Epithelial cell of prostate (primary cell): ENCODE data around the gene PPWD1.
A peak's percentile ranks its signal among the peaks of the same experiment; 100 is the strongest.
"Not testable (repeated sequence)": the region's sequence is repeated elsewhere in the genome, so short reads cannot be mapped to it uniquely, and the experiment has no call there.

Source experiments
- DNase-seq: peaks from one replicate; pipeline ENCODE4 v3.0.0-alpha.2; 2011; ENCODE audit warnings: low read depth, low spot score
- H3K27ac ChIP-seq: fragments of 450-650 bp; 2 replicates; pipeline ENCODE4 v1.5.1; 2017; ENCODE audit warnings: mild to moderate bottlenecking

The PPWD1 gene

GRCh38 chr5:65562731-65563701, at the start of gene PPWD1, which contains the start of gene CENPK:
Gene PPWD1 (plus strand): TSS chr5:65563296. CDS start chr5:65563311, 15 bp downstream.
Gene CENPK (minus strand): TSS chr5:65563168. CDS start chr5:65554907, 8,261 bp downstream.
- peak; percentile 78 for DNase-seq
- H3K27ac ChIP-seq, result peak within 1 kb of the TSS; percentile 76

DNA sequence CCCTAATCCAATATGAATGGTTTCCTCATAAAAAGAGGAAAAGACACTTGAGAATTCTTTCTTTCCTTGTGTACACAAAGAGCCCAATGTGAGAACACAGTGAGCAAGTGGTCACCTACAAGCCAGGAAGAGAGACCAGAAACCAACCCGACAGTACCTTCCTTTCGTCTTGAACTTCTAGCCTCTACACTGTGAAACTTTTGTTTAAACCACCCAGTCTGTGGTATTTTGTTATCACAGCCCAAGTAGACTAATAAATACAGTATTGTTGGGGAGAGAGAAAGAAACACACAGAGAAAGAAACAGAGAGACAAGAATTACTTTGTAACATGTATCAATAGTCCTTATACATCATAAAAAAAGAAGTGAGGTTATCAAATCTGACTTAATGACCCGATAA, 37.4 kb upstream of the PPWD1 start:
- no peak for DNase-seq
- no peak overlapping the region for H3K27ac ChIP-seq

DNA sequence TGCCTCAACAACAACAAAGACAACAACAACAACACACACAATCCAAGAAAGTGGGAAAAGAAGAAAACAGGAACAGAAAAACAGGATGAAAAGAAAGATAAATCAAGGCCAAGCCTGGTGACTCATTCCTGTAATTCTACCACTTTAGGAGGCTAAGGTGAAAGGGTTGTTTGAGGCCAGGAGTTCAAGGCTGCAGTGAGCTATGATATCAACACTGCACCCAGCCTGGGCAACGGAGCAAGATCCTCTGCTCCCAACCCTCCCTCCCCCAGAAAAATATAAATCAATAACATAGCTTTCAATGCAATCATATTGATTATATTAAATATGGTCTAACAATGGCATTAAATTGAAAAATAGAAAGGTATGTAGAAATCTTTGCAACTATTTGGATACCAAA, 32.2 kb upstream of the PPWD1 start:
- no peak overlapping the region for H3K27ac ChIP-seq
- DNase-seq, result no peak

GRCh38 chr5:65535529-65535987, 27.5 kb upstream of the PPWD1 start:
- DNase-seq, result peak; percentile 36
- H3K27ac ChIP-seq, result no peak overlapping the region

GRCh38 chr5:65539827-65540226, 23.3 kb upstream of the PPWD1 start:
- H3K27ac ChIP-seq, result no peak overlapping the region

DNA sequence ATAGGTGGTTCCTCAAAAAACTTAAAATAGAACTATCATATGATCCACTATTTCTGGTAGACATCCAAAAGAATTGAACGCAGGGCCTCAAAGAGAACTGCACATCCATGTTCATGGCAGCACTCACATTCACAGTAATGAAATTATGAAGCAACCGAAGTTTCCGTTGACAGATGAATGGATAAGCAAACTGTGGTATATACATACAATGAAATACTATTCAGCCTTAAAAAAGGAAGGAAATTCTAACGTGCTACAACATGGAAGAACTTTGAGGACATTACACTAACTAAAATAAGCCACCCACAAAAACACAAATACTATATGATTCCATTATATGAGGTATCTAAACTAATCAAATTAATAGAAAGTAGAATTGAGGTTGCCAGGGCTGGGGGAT, 18.6 kb upstream of the PPWD1 start:
- no peak overlapping the region for H3K27ac ChIP-seq
- DNase-seq, result no peak

More at GRCh38 chr5:65539827-65540226, 23.3 kb upstream of the PPWD1 start:
- DNase-seq, result peak; percentile 18

- H3K27ac ChIP-seq, result no peak overlapping the region
These were observed 17.0 kb upstream of the PPWD1 start for GRCh38 chr5:65546141-65546540.

GRCh38 chr5:65548281-65548680, 14.8 kb upstream of the PPWD1 start:
- no peak for DNase-seq
- H3K27ac ChIP-seq, result no peak overlapping the region

More at GRCh38 chr5:65546141-65546540, 17.0 kb upstream of the PPWD1 start:
- no peak for DNase-seq

DNA sequence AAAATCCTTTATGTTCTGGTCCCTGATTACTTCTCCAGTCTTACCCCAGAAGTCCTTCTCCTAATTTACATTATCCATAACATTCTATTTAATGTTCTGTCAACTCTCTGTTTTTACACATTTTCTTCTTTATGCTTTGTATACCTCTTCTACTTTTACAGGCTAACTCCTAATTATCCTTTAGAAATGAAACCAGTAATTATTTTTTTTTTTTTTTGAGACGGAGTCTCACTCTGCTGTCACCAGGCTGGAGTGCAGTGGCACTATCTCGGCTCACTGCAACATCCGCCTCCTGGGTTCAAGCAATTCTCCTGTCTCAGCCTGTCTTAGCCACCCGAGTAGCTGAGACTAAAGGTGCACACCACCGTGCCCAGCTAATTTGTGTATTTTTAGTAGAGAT, 9.2 kb upstream of the PPWD1 start:
- DNase-seq, result no peak
- H3K27ac ChIP-seq, result no peak overlapping the region

- H3K27ac ChIP-seq, result no peak overlapping the region
These were observed 7.8 kb upstream of the PPWD1 start for GRCh38 chr5:65555287-65555686.

GRCh38 chr5:65556181-65556580, 6.9 kb upstream of the PPWD1 start:
- no peak for DNase-seq
- H3K27ac ChIP-seq, result no peak overlapping the region

More at GRCh38 chr5:65555287-65555686, 7.8 kb upstream of the PPWD1 start:
- no peak for DNase-seq

GRCh38 chr5:65556718-65557117, 6.4 kb upstream of the PPWD1 start:
- DNase-seq, result no peak
- no peak overlapping the region for H3K27ac ChIP-seq

- no peak for DNase-seq
- peak overlapping the region; percentile 76 for H3K27ac ChIP-seq
These were observed 681 bp downstream of the PPWD1 start for GRCh38 chr5:65563777-65564176.

DNA sequence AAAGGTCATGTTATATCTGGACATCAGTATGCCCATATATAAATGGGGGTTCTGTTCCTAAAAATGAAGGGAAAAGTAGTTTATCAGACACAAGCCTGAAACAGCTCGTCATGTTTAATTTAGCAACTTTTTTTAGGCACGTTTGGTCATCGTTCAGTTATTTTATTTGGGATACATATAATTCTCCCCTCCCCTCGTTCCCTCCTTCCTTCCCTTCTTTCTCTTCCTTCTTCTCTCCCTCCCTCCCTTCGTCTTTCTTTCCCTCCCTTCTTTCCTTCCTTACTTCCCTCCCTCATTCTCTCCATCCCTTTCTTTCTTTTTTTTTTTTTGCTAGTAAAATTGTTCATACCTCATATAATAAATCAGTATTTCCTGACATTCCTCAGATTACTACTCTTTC, 3.4 kb downstream of the PPWD1 start:
- H3K27ac ChIP-seq, result no peak overlapping the region
- no peak for DNase-seq

GRCh38 chr5:65570598-65571226, 7.6 kb downstream of the PPWD1 start:
- H3K27ac ChIP-seq, result no peak overlapping the region
- no peak for DNase-seq

DNA sequence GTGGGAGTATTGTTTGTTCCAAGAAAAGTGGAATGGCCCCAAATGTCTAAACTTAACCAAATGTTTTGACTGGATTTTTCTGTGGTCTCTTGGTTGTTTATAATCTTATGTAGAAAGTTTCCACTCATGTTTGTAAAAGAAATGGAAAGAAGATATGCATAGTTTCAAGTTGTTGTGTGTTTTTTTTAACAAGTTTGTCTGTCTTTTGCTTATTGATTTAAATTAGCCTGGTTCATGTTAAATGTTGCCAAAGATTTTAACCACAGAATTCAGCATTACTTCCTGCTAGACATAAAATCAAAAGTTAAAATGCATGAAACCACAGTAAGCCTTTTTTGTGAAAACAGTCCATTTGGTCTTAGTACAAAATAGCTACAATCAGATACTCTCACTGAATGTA, 14.0 kb downstream of the PPWD1 start:
- DNase-seq, result no peak

DNA sequence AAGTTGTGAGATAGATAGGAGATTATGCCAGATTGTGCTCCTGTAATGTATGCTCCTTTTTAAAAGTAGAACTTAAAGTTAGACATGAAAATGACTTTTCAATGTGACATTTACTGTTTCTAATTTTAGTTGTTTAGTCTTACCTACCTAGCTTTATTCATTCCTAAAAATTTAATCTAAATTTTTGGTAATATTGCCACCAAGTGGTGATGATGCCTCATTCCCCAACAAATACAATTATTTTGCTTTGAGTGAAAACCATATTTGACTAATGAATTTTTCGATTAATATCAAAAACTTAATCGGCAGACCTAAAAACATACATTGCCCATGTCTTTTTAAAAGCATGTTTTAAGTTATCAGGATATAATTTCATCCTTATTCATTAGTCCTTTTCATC, 25.6 kb downstream of the PPWD1 start:
- no peak for DNase-seq
- H3K27ac ChIP-seq, result no peak overlapping the region

More for the DNA sequence above, 14.0 kb downstream of the PPWD1 start:
- H3K27ac ChIP-seq, result no peak overlapping the region

- not testable (repeated sequence) for DNase-seq, H3K27ac ChIP-seq
These were observed 38.7 kb downstream of the PPWD1 start for GRCh38 chr5:65601761-65602160.

DNA sequence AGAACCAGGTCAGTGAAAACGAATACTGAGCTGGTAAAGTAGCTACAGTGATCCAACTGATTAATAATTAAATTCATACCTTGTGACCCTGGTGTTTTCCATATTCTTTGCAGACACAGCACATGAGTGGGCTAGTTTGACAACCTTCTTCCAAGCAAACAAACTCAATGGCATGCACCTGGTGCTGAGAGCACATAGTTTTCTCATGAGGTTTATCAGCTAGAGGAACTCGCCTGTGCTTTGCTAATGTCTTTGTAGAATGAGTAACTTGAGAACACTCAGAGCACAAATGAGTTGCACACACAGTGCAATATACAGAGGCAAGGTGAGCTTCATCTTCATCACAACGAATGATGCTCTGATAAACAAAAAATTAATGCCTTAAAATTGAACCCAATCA, 48.4 kb downstream of the PPWD1 start:
- peak; percentile 76 for DNase-seq
- peak overlapping the region; percentile 21 for H3K27ac ChIP-seq

DNA sequence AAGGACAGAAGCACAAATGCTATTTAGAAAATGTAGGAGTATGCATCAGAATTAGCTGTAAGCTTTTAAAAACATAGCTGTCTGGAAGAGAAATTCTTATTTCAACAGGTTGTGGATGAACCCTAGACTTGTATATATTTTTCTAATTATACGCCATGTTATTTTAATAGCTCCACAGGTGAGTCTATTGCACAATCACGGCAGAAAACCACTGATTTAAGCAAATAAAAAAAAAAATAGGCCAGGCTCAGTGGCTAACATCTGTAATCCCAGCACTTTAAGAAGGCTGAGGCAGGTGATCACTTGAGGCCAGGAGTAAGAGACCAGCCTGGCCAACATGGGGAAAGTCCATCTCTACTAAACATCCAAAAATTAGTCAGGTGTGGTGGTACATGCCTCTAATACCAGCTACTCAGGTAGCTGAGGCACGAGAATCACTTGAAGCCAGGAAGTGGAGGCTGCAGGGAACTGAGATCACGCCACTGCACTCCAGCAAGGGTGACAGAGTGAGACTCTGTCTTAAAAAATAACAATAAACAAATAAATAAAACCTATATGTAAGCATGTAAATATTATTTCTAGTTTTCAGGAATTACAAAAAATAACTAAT, 49.3 kb downstream of the PPWD1 start:
- H3K27ac ChIP-seq, result peak overlapping the region; percentile 21
- no peak for DNase-seq

GRCh38 chr5:65620021-65620420, 56.9 kb downstream of the PPWD1 start:
- no peak overlapping the region for H3K27ac ChIP-seq
- DNase-seq, result no peak
